Measurements from ENCODE around the gene PRUNE1.

GRCh38 chr1:150995896-150996295 is 12.4 kb upstream of the PRUNE1 start:
- TF ChIP-seq CTCF (IDR thresholded peaks at IDR 0.05; ENCODE audit: poor library complexity, severe bottlenecking) (peak; percentile 81), REST (IDR thresholded peaks at IDR 0.05; ENCODE audit: borderline replicate concordance) (no peak), POLR2AphosphoS5 (IDR thresholded peaks at IDR 0.05) (no peak), EZH2 (IDR thresholded peaks at IDR 0.05; ENCODE audit: borderline replicate concordance, insufficient read depth, low read length, poor library complexity, severe bottlenecking) (no peak), EP300 (conservative IDR thresholded peaks at IDR 0.05; ENCODE audit: poor library complexity, severe bottlenecking) (no peak)

Data from neural cell (in vitro differentiated cells).